Mucosa of rectum (tissue), 2 donors: ENCODE data around the gene GPR4.
A peak's percentile ranks its signal among the peaks of the same experiment; 100 is the strongest.

Experiments
- H3K27ac ChIP-seq, 2 donors: one replicate each; pipeline ENCODE4 v1.7.0; 2013; ENCODE audit warnings: inconsistent platforms in 2 of 2, low read depth in 2 of 2, low read length in 2 of 2
- H3K27me3 ChIP-seq, 2 donors: one replicate each; pipeline ENCODE4 v1.7.0; 2013; ENCODE audit warnings: low read length in 2 of 2; ENCODE audit not compliant: control insufficient read depth in 2 of 2, insufficient read depth in 2 of 2
- H3K36me3 ChIP-seq, 2 donors: one replicate each; pipeline ENCODE4 v1.7.0; 2013; ENCODE audit warnings: low read length in 2 of 2; ENCODE audit not compliant: control insufficient read depth in 2 of 2, insufficient read depth in 2 of 2
- H3K4me1 ChIP-seq, 2 donors: one replicate each; pipeline ENCODE4 v1.7.0; 2013; ENCODE audit warnings: low read length in 2 of 2, mild to moderate bottlenecking in 1 of 2; ENCODE audit not compliant: control insufficient read depth in 2 of 2, insufficient read depth in 2 of 2
- H3K4me3 ChIP-seq, 2 donors: one replicate each; pipeline ENCODE4 v1.7.0; 2013; ENCODE audit warnings: low read length in 2 of 2
- H3K9ac ChIP-seq, 2 donors: one replicate each; pipeline ENCODE4 v1.7.0; 2013; ENCODE audit warnings: low read length in 2 of 2, low read depth in 1 of 2, mild to moderate bottlenecking in 1 of 2
- H3K9me3 ChIP-seq, 2 donors: one replicate each; pipeline ENCODE4 v1.7.0; 2013; ENCODE audit warnings: low read length in 2 of 2; ENCODE audit not compliant: control insufficient read depth in 2 of 2
- donor health status: healthy.
- donor health status: Normal muscosa, but diverticular disease.

The GPR4 gene

DNA sequence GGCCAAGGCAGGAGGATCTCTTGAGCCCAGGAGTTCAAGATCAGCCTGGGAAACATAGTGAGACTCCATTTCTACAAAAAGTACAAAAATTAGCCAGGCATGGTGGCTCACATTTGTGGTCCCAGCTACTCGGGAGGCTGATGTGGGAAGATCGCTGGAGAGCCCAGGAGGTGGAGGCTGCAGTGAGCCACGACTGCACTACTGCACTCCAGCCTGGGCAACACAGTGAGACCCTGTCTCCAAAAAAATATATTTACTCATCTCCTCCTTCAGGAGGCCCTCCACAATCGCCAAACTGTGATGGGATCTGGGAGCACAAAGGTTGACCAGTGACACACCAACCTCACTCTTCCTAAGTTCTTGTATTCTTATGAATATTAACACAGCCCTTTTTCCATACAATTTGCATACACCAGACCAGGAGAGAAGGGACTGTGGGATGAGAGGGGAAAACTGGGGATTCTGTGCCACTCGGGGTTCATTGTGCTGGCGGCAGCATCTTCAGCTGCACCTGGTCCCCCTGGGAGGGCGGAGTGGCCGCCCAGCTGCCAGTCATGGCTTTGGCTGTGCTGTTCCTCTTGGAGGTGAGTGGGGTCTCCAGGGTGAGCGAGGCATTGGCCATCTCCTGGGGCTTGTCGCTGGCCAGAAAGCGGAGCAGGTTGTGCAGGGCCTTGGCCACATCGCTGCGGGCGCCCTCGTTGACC lies 11.6 kb downstream of the GPR4 start:
- Histone ChIP-seq H3K4me3 (no peak overlapping the region), H3K36me3 (no peaks in the 10 kb centered on the region), H3K9me3 (no peaks in the 10 kb centered on the region), H3K27ac (no peak overlapping the region), H3K4me1 (peaks cover under 1% of the 10 kb centered on the region in 2 donors), H3K9ac (no peak overlapping the region), H3K27me3 (peaks cover 13 to 17% of the 10 kb centered on the region in 2 donors)

DNA sequence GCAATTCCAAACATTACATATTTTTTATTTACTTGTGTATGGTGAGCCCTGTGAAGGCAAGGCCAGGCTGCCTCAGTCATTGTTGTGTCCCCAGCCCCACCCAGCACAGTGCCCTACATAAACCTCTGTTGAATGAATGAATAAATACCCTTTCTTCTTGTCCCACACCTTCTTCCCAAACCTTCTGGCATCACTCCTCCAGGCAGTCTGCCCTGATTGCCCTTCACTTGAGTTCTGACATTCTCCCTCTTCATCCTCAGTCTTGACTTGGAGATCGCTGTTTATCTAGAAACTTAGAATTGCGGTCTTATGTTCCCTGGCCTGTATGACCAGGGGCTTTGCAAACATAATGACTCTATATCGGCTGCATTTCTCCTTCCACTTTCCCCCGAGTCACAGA lies 12.2 kb downstream of the GPR4 start:
- no peaks in the 10 kb centered on the region for H3K36me3 ChIP-seq
- peaks cover 13 to 17% of the 10 kb centered on the region in 2 donors for H3K27me3 ChIP-seq
- no peaks in the 10 kb centered on the region for H3K9me3 ChIP-seq
- H3K9ac ChIP-seq: no peak overlapping the region
- no peak overlapping the region for H3K27ac ChIP-seq
- no peak overlapping the region for H3K4me3 ChIP-seq
- H3K4me1 ChIP-seq: peaks cover 4 to 6% of the 10 kb centered on the region in 2 donors

DNA sequence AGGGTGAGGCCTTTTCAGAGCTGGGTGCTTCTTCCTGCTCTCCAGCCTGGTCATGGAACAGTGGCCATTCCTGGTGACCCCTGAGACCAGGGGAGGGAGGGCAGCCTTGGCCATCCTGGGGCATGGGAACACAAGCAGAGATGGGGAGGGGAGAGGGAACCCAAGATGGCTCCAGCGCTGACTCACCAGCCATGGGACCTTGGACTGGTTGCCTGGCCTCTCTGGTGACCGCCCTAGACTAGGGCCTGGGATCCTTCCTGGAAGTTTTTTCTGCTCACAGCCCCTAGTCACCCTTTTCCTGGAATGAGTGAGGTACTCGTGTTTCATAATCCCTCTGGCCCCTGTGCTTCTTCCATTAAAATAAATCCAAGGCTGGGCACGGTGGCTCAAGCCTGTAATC lies 14.1 kb downstream of the GPR4 start:
- no peaks in the 10 kb centered on the region for H3K9me3 ChIP-seq
- no peak overlapping the region for H3K9ac ChIP-seq
- peaks cover 13 to 17% of the 10 kb centered on the region in 2 donors for H3K27me3 ChIP-seq
- peaks cover 4 to 6% of the 10 kb centered on the region in 2 donors for H3K4me1 ChIP-seq
- H3K36me3 ChIP-seq: no peaks in the 10 kb centered on the region
- peak overlapping the region in 1 of 2 donors; percentile 7 for H3K27ac ChIP-seq
- H3K4me3 ChIP-seq: no peak overlapping the region

- Histone ChIP-seq H3K27me3 (peaks cover 0 to 3% of the 10 kb centered on the region in 2 donors), H3K9me3 (no peaks in the 10 kb centered on the region), H3K4me1 (peaks cover 4 to 6% of the 10 kb centered on the region in 2 donors), H3K36me3 (peaks cover 0 to 3% of the 10 kb centered on the region in 2 donors), H3K9ac (peak overlapping the region in 1 of 2 donors; percentile 80), H3K4me3 (peak overlapping the region; percentile 81 to 98), H3K27ac (peak overlapping the region; percentile 99)
Measured at GRCh38 chr19:45585158-45585577, 16.8 kb downstream of the GPR4 start.

DNA sequence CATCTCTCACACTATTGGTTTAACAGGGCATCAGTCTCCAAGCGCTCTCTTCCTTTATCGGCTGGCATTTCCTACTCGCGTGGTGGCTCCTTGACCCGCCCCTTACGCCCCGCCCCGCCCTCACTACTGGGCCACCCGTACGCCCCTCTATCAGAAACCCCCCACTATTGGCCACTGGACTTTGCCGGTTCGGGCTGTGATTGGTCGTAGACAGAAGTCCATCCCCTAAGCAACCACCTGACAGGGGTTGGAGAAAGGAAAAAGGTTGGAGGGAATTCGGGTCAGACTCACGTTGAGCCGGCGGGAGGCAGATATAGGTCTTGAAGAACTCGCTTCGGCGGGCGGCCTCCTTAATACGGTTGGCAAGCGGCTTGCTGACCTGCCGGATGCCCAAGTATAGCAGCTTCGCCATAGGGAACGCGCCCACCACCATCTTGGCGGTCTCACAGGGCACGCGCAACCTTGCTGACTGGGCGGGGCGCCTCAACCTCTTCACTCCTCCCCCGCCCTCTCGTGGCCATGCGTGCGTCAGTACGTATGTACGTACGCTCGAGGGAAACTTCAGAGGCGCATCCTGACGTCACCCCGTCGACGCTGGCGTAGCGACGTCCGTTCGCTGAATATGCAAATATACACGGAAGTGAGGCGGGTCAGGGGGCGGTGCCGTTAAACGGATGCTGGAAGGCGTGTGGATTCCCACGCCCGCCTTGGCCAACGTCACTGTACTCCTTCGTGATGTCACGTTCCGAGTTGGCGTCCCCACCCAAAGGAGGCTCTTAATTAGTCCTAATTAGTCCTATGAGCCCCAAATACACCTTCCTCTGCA lies 17.5 kb downstream of the GPR4 start, which contains the start of gene OPA3:
OPA3 (minus strand) TSS at position 471 of the 826 bp plus-strand sequence; CDS start at position 433, 38 bp downstream.
- H3K9me3 ChIP-seq: no peaks in the 10 kb centered on the region
- peak within 1 kb of the TSS; percentile 96 to 98 for H3K9ac ChIP-seq
- H3K36me3 ChIP-seq: peaks cover 0 to 3% of the 10 kb centered on the region in 2 donors
- H3K4me1 ChIP-seq: peaks cover 4 to 6% of the 10 kb centered on the region in 2 donors
- peak within 1 kb of the TSS; percentile 99 for H3K27ac ChIP-seq
- no peaks in the 10 kb centered on the region for H3K27me3 ChIP-seq
- H3K4me3 ChIP-seq: peak within 1 kb of the TSS; percentile 85 to 98

DNA sequence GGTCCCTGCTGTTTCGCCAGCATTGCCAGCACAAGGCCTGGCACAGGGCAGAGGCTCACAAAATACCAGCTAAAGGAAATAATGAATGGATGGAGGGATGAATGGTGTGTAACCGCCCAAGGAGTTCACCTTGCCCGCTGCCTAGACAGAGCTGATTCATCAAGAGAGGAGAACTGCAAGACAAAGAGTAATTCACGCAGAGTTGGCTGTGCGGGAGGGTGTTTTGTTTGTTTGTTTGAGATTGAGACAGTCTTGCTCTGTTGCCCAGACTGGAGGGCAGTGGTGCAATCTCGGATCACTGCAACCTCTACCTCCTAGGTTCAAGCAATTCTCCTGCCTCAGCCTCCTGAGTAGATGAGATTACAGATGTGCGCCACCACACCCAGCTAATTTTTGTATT lies 20.4 kb downstream of the GPR4 start:
- Histone ChIP-seq H3K27ac (no peak overlapping the region), H3K9ac (no peak overlapping the region), H3K27me3 (no peaks in the 10 kb centered on the region), H3K9me3 (no peaks in the 10 kb centered on the region), H3K36me3 (peaks cover 0 to 3% of the 10 kb centered on the region in 2 donors), H3K4me3 (no peak overlapping the region), H3K4me1 (peaks cover 19 to 21% of the 10 kb centered on the region in 2 donors)

GRCh38 chr19:45578861-45579260 lies 23.2 kb downstream of the GPR4 start:
- Histone ChIP-seq H3K9me3 (no peaks in the 10 kb centered on the region), H3K27me3 (no peaks in the 10 kb centered on the region), H3K4me3 (no peak overlapping the region), H3K27ac (no peak overlapping the region), H3K4me1 (peaks cover 17% of the 10 kb centered on the region in 2 donors), H3K36me3 (peaks cover 0 to 3% of the 10 kb centered on the region in 2 donors), H3K9ac (no peak overlapping the region)

DNA sequence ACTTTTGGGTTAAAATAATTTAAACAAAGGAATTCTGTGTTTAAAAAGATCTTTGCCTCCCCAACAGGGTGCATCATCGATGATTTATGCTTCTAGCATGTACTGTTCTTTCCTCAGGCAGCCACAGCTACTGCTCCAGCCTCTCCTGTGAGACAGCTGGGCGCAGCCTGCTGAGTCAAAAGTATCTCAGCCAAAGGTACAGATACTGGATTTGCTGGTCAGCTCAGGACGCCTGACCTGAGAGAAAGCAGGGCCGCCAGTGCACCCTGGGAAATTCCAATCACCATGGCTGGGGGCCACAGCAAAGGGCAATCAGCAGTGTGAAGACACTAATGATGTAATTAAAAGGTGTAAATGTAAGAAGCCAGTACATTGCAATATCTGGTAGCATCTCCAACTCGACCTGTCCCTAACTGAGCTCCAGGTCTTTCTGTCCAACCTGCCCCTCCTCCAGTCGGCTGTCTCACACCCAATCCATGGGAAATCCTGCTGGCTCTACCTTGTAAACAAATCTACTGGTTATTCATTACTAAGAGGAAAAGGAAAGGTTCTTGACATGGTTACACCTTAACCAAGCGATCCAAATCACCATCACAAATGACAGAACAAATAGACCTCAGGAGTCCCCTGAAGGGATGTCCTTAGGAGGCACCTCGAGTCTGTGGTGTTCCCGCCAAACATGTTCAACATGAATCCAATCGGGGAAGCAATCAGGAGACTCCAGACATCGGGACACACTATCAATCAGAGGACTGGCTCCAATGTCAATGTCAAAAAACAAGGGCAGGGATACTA lies 24.7 kb downstream of the GPR4 start:
- H3K4me1 ChIP-seq: peaks cover 17% of the 10 kb centered on the region in 2 donors
- H3K27me3 ChIP-seq: no peaks in the 10 kb centered on the region
- peak overlapping the region; percentile 27 to 49 for H3K9ac ChIP-seq
- H3K36me3 ChIP-seq: peaks cover 0 to 3% of the 10 kb centered on the region in 2 donors
- no peaks in the 10 kb centered on the region for H3K9me3 ChIP-seq
- H3K4me3 ChIP-seq: peak overlapping the region in 1 of 2 donors; percentile 49
- H3K27ac ChIP-seq: peak overlapping the region; percentile 77 to 81

- Histone ChIP-seq H3K9me3 (no peaks in the 10 kb centered on the region), H3K4me3 (no peak overlapping the region), H3K36me3 (peaks cover 0 to 3% of the 10 kb centered on the region in 2 donors), H3K4me1 (peaks cover 17% of the 10 kb centered on the region in 2 donors), H3K27me3 (no peaks in the 10 kb centered on the region), H3K9ac (peak overlapping the region in 1 of 2 donors; percentile 9), H3K27ac (peak overlapping the region; percentile 77 to 81)
Measured at GRCh38 chr19:45576682-45577081, 25.3 kb downstream of the GPR4 start.
